Ovary (tissue), 3 donors: Measurements from ENCODE around the gene ARID1B.

Experiments
- CTCF ChIP-seq, 3 donors: fragments of 450-650 bp in 2 of 3; fragments of 200-600 bp in 1 of 3; IDR thresholded peaks; one replicate each; pipeline versions ENCODE4 v1.5.1 to v1.8.0; 2016 to 2022; ENCODE audit warnings: antibody characterized with exemption in 3 of 3, mild to moderate bottlenecking in 1 of 3
- EP300 ChIP-seq: sonication (generic); formaldehyde crosslinking; IDR thresholded peaks from one replicate; pipeline ENCODE4 v1.6.1; 2017; ENCODE audit warnings: antibody characterized with exemption
- donor health status: DM: no; HTN: no; CAD: no.

GRCh38 chr6:157072128-157072527 lies 294.9 kb downstream of the ARID1B start:
- TF ChIP-seq EP300 = no peak
- no peak for TF ChIP-seq CTCF (IDR thresholded peaks at IDR 0.05)
